ENCODE data around the gene CTPS2.
"Not testable (repeated sequence)": the region's sequence is repeated elsewhere in the genome, so short reads cannot be mapped to it uniquely, and the experiment has no call there.

CTPS2 gene

GRCh38 chrX:16601885-16602284 lies 110.6 kb downstream of the CTPS2 start:
- no peak for DNase-seq

- DNase-seq = no peak
Observed at GRCh38 chrX:16594490-16594889, 118.0 kb downstream of the CTPS2 start.

GRCh38 chrX:16593801-16594200 lies 118.7 kb downstream of the CTPS2 start:
- no peak for DNase-seq

GRCh38 chrX:16592194-16592770 lies 120.2 kb downstream of the CTPS2 start:
- no peak for DNase-seq

- no peak for DNase-seq
Observed at GRCh38 chrX:16589826-16590225, 122.6 kb downstream of the CTPS2 start.

GRCh38 chrX:16589211-16589610 lies 123.3 kb downstream of the CTPS2 start:
- DNase-seq = no peak

- DNase-seq = no peak
Observed at GRCh38 chrX:16588266-16588665, 124.2 kb downstream of the CTPS2 start.

GRCh38 chrX:16587836-16588235 lies 124.6 kb downstream of the CTPS2 start:
- no peak for DNase-seq

- no peak for DNase-seq
Observed at GRCh38 chrX:16586377-16587112, 125.9 kb downstream of the CTPS2 start.

GRCh38 chrX:16585486-16586376 lies 126.7 kb downstream of the CTPS2 start:
- DNase-seq = no peak

GRCh38 chrX:16580004-16580797 lies 132.3 kb downstream of the CTPS2 start:
- not testable (repeated sequence) for DNase-seq

GRCh38 chrX:16579517-16579916 lies 133.0 kb downstream of the CTPS2 start:
- DNase-seq = no peak

- no peak for DNase-seq
Observed at GRCh38 chrX:16578218-16578617, 134.3 kb downstream of the CTPS2 start.

- no peak for DNase-seq
Observed at GRCh38 chrX:16577483-16578029, 134.9 kb downstream of the CTPS2 start.

- DNase-seq = not testable (repeated sequence)
Observed at GRCh38 chrX:16575388-16575787, 137.1 kb downstream of the CTPS2 start.

GRCh38 chrX:16573781-16574180 lies 138.7 kb downstream of the CTPS2 start:
- no peak for DNase-seq

GRCh38 chrX:16567681-16568080 lies 144.8 kb downstream of the CTPS2 start:
- no peak for DNase-seq

- DNase-seq = no peak
Observed at GRCh38 chrX:16566571-16566970, 145.9 kb downstream of the CTPS2 start.

- DNase-seq = no peak
Observed at GRCh38 chrX:16560173-16560572, 152.3 kb downstream of the CTPS2 start.

GRCh38 chrX:16559206-16559619 lies 153.3 kb downstream of the CTPS2 start:
- DNase-seq = no peak

GRCh38 chrX:16558489-16558888 lies 154.0 kb downstream of the CTPS2 start:
- no peak for DNase-seq

- no peak for DNase-seq
Observed at GRCh38 chrX:16552546-16552945, 159.9 kb downstream of the CTPS2 start.

GRCh38 chrX:16547644-16548043 lies 164.8 kb downstream of the CTPS2 start:
- DNase-seq = no peak
